Effector CD8-positive, alpha-beta T cell (primary cell): ENCODE results near the gene NOC2L.
A peak's percentile ranks its signal among the peaks of the same experiment; 100 is the strongest.

Experiments
- DNase-seq: peaks from one replicate; lab custom pipeline; 2025; lab: John Stamatoyannopoulos, UW

NOC2L gene

GRCh38 chr1:974687-975328 lies 15.8 kb upstream of the NOC2L start:
- no peak for DNase-seq

GRCh38 chr1:974293-974640 lies 15.2 kb upstream of the NOC2L start:
- no peak for DNase-seq

GRCh38 chr1:973459-974292 lies 14.6 kb upstream of the NOC2L start:
- DNase-seq: no peak

- DNase-seq: no peak
Measured at GRCh38 chr1:972726-973458, 13.8 kb upstream of the NOC2L start.

- no peak for DNase-seq
Measured at GRCh38 chr1:971751-972506, 12.9 kb upstream of the NOC2L start.

GRCh38 chr1:970973-971730 lies 12.1 kb upstream of the NOC2L start:
- no peak for DNase-seq

- DNase-seq: no peak
Measured at GRCh38 chr1:970242-970972, 11.4 kb upstream of the NOC2L start.

- DNase-seq: no peak
Measured at GRCh38 chr1:969260-969855, 10.3 kb upstream of the NOC2L start.

- DNase-seq: no peak
Measured at GRCh38 chr1:967466-968343, 8.6 kb upstream of the NOC2L start.

- DNase-seq: peak; percentile 47
Measured at GRCh38 chr1:966704-967300, 7.7 kb upstream of the NOC2L start.

GRCh38 chr1:966135-966703 lies 7.2 kb upstream of the NOC2L start, which contains the start of gene PLEKHN1:
PLEKHN1 (plus strand) TSS chr1:966482; CDS start chr1:966532, 50 bp downstream.
- DNase-seq: no peak

- DNase-seq: no peak
Measured at GRCh38 chr1:965526-966134, 6.6 kb upstream of the NOC2L start.

- no peak for DNase-seq
Measured at GRCh38 chr1:964691-965525, 5.9 kb upstream of the NOC2L start.

GRCh38 chr1:963746-964525 lies 4.9 kb upstream of the NOC2L start:
- no peak for DNase-seq

GRCh38 chr1:963301-963651 lies 4.2 kb upstream of the NOC2L start:
- DNase-seq: no peak
